GM19239 (cell line): Measurements from ENCODE around the gene SPATA31C1.
"Not testable (repeated sequence)": the region's sequence is repeated elsewhere in the genome, so short reads cannot be mapped to it uniquely, and the experiment has no call there.

Experiments used
- DNase-seq: peaks from one replicate; pipeline ENCODE4 v3.0.0; 2011; ENCODE audit warnings: low spot score; ENCODE audit not compliant: insufficient read length
- FAIRE-seq: peaks from 2 replicates; lab custom pipeline; 2011; peaks lifted over from hg19 to GRCh38; lab: Jason Lieb, UNC

Gene SPATA31C1

GRCh38 chr9:87886210-87886932 lies 31.4 kb upstream of the SPATA31C1 start:
- FAIRE-seq (no peak), DNase-seq (no peak)

- no peak for FAIRE-seq
- DNase-seq = no peak
Observed at GRCh38 chr9:87886933-87887505, 30.7 kb upstream of the SPATA31C1 start.

GRCh38 chr9:87887661-87888480 lies 29.9 kb upstream of the SPATA31C1 start:
- DNase-seq = no peak
- FAIRE-seq = no peak

GRCh38 chr9:87888501-87888900 lies 29.3 kb upstream of the SPATA31C1 start:
- no peak for FAIRE-seq
- DNase-seq = no peak

- DNase-seq (no peak), FAIRE-seq (no peak)
Observed at GRCh38 chr9:87889065-87889881, 28.5 kb upstream of the SPATA31C1 start.

GRCh38 chr9:87889882-87890252 lies 27.9 kb upstream of the SPATA31C1 start:
- no peak for DNase-seq
- no peak for FAIRE-seq

GRCh38 chr9:87890837-87891236 lies 26.9 kb upstream of the SPATA31C1 start:
- DNase-seq = no peak

GRCh38 chr9:87891754-87892153 lies 26.0 kb upstream of the SPATA31C1 start:
- no peak for FAIRE-seq

More at GRCh38 chr9:87890837-87891236, 26.9 kb upstream of the SPATA31C1 start:
- no peak for FAIRE-seq

GRCh38 chr9:87892956-87893355 lies 24.8 kb upstream of the SPATA31C1 start:
- DNase-seq (no peak), FAIRE-seq (no peak)

More at GRCh38 chr9:87891754-87892153, 26.0 kb upstream of the SPATA31C1 start:
- no peak for DNase-seq

GRCh38 chr9:87894998-87895625 lies 22.6 kb upstream of the SPATA31C1 start:
- DNase-seq = no peak
- no peak for FAIRE-seq

- no peak for DNase-seq
- FAIRE-seq = no peak
Observed at GRCh38 chr9:87896891-87897290, 20.9 kb upstream of the SPATA31C1 start.

GRCh38 chr9:87898151-87898550 lies 19.6 kb upstream of the SPATA31C1 start:
- FAIRE-seq = no peak
- DNase-seq = no peak

- FAIRE-seq, DNase-seq: not testable (repeated sequence)
Observed at GRCh38 chr9:87902371-87902770, 15.4 kb upstream of the SPATA31C1 start.

GRCh38 chr9:87909310-87910041 lies 8.3 kb upstream of the SPATA31C1 start:
- no peak for FAIRE-seq

GRCh38 chr9:87910821-87911220 lies 6.9 kb upstream of the SPATA31C1 start:
- DNase-seq (no peak), FAIRE-seq (no peak)

More at GRCh38 chr9:87909310-87910041, 8.3 kb upstream of the SPATA31C1 start:
- DNase-seq = no peak

GRCh38 chr9:87919013-87919412 lies 1.3 kb downstream of the SPATA31C1 start:
- FAIRE-seq, DNase-seq: not testable (repeated sequence)

- DNase-seq, FAIRE-seq: not testable (repeated sequence)
Observed at GRCh38 chr9:87921561-87921960, 3.8 kb downstream of the SPATA31C1 start.

GRCh38 chr9:87923012-87923411 lies 5.2 kb downstream of the SPATA31C1 start:
- not testable (repeated sequence) for DNase-seq, FAIRE-seq

- FAIRE-seq, DNase-seq: not testable (repeated sequence)
Observed at GRCh38 chr9:87924851-87925250, 7.1 kb downstream of the SPATA31C1 start.
